Hepatocyte (in vitro differentiated cells): ENCODE measurements around the gene KMT5C.

ENCODE experiments used
- CTCF ChIP-seq: fragments of 200-600 bp; sonication (generic); IDR thresholded peaks from 2 replicates; pipeline ENCODE4 v1.5.1; 2016; ENCODE audit warnings: antibody characterized with exemption, mild to moderate bottlenecking; ENCODE audit not compliant: poor library complexity
- EZH2 ChIP-seq: fragments of 200-600 bp; sonication (generic); IDR thresholded peaks from 2 replicates; pipeline ENCODE4 v1.6.1; 2016; ENCODE audit warnings: antibody characterized with exemption, mild to moderate bottlenecking, borderline replicate concordance
- EZH2phosphoT487 ChIP-seq: fragments of 200-600 bp; sonication (generic); IDR thresholded peaks from one replicate; pipeline ENCODE4 v1.6.1; 2018; ENCODE audit warnings: antibody characterized with exemption, mild to moderate bottlenecking, low read depth, moderate library complexity; ENCODE audit not compliant: unreplicated experiment, severe bottlenecking

- TF ChIP-seq CTCF (no peak), EZH2 (no peak), EZH2phosphoT487 (no peak)
Observed at GRCh38 chr19:55372316-55373081, 32.8 kb downstream of the KMT5C start.
